LHCN-M2 (cell line): ENCODE measurements around the gene SERF2. TPM values are rescaled to one million over a fixed set of nuclear protein-coding genes. Genes with fewer than 3 reads are reported as not detected.
"Not testable (repeated sequence)": the region's sequence is repeated elsewhere in the genome, so short reads cannot be mapped to it uniquely, and the experiment has no call there.

Experiments
- DNase-seq: peaks from one replicate; pipeline ENCODE4 v3.0.0-alpha.2; 2012; ENCODE audit warnings: low read depth
- total RNA-seq: library from RNA; depleted of rRNA; stranded (reverse); fragments of >200 nt; gene quantifications from 2 replicates; pipeline ENCODE4 v1.2.3, GENCODE V29; 2014

The SERF2 gene
- total RNA-seq, 1 experiment from 2014 or later = 1,349 TPM

- DNase-seq = no peak
These were observed 1.5 kb downstream of the SERF2 start for GRCh38 chr15:43793647-43794046.

GRCh38 chr15:43794269-43795037 lies 2.3 kb downstream of the SERF2 start:
- DNase-seq = peak; percentile 92

DNA sequence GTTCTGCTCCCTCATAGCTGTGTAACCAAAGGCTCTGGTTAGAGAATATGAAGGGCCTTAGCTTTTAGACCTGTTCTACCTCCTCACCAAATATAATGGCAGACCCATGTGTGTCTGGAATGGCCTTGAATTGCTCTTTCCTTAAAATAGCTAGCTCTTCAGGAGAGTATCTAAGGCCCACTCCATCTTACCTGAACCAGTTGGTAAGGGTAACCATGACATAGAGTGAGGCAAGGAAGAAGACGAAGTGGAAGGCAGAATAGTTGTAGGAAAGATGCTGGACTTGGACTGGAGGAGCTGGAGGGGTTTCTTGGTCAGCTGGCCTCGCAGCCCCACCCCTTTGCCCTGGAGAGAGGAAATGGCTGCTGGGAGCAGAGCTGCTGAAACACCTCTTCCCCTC lies 3.1 kb downstream of the SERF2 start:
- DNase-seq = no peak

- no peak for DNase-seq
These were observed 3.9 kb downstream of the SERF2 start for GRCh38 chr15:43795997-43796396.

DNA sequence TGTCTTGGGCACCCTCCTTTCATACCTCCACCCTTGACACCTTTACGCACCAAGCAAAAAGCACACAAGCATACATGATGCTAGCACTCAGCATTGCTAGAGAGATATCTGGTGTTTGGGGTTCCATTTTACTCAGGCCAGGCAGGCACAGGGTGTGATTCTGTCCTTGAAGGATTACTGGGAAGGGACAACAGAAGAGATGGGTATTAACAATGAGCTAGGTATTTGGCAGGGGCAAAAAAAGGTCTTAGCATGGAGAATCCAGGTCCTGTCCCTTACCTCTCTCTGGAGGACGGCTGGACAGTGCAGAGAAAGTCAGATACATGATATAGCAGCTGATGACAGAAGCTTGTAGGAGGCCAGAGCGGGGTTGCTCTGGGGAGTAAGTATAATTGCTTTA lies 4.4 kb downstream of the SERF2 start:
- DNase-seq = no peak

GRCh38 chr15:43799209-43799944 lies 7.3 kb downstream of the SERF2 start:
- no peak for DNase-seq

DNA sequence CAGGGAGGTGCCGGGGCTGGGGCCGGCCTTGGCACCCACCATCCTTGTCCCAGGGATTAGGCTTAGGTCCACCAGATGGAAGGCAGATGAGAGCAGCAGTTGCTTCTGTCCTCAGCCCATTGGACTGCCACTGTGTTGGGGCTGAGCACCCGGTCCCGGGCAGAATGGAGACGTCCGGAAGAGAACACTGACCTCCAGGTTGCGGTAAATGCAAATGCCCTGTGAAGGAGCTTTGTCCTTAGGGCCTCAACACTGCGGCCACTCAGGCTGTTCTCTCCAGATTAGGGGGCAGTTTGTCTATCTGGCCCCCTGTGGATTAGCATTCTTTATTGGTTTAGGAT lies 7.8 kb downstream of the SERF2 start, which contains the start of gene SERINC4:
Gene SERINC4, minus strand, starts transcription at position 276 of the 341 bp plus-strand sequence. Its CDS starts 234 bp downstream, at position 42.
- DNase-seq = no peak

DNA sequence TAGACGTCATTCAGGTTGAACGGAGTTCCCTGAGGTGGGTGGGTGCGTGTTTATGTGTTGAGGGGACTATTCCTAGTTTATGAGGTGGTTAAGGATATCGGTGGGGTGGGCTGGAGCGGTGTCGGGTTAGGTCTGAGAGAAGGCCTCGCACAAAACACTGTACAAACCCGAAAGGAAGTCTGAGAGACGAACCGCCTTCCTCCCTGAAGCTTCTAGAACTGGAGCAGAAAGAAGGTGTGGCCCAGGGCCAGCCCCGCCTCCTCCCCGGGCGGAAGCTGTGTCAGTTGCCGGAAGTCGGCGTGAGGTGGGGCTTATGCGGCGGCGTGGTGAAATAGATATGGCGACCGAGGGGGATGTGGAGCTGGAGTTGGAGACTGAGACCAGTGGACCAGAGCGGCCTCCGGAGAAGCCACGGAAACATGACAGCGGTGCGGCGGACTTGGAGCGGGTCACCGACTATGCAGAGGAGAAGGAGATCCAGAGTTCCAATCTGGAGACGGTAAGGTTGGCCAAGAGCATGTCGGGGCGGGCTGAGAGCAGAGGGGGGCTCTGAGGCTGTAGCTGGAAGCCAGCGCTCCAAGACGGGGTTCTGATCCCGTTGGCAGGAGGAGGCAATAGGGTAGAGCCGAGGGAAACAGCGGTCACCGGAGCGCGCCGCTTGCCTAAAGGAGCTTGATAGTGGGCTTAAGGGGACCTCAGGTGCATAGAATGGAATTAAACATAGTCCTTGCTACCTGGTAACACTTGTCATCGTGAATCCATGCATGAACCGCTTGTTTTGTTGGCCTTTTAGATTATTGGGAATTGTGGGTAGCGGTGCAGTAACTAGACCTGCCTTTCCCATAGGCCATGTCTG lies 8.4 kb downstream of the SERF2 start, which contains the start of gene HYPK:
Gene HYPK, plus strand, starts transcription at position 314 of the 856 bp plus-strand sequence. Its CDS starts 24 bp downstream, at position 338.
- peak; percentile 82 for DNase-seq

GRCh38 chr15:43802676-43803075 lies 10.6 kb downstream of the SERF2 start:
- not testable (repeated sequence) for DNase-seq

GRCh38 chr15:43808435-43808950 lies 16.4 kb downstream of the SERF2 start:
- no peak for DNase-seq

GRCh38 chr15:43808960-43809678 lies 17.0 kb downstream of the SERF2 start:
- no peak for DNase-seq

- not testable (repeated sequence) for DNase-seq
These were observed 22.9 kb downstream of the SERF2 start for GRCh38 chr15:43815064-43815463.

DNA sequence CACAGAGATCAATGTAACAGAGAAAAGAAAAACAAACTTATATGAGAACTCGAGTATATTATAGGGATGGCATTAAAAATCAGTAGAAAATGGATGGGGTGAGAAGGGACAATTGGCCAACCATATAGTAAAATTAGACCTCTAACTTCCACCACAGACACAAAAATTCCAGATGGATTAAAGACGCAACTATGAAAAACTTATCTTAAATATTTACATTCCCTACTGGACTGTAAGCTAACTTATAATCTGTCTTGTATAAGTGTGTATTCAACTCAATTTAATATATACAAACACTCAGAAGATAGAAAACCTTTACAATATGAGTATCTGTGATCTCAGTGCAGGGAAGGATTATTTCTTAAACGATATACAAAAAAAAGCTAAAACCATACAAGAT lies 29.4 kb downstream of the SERF2 start:
- no peak for DNase-seq

- peak; percentile 96 for DNase-seq
These were observed 32.5 kb downstream of the SERF2 start, which contains the start of gene MFAP1 for GRCh38 chr15:43824302-43825246. Gene MFAP1 (minus strand): TSS chr15:43824690. CDS start chr15:43824569, 121 bp downstream.

DNA sequence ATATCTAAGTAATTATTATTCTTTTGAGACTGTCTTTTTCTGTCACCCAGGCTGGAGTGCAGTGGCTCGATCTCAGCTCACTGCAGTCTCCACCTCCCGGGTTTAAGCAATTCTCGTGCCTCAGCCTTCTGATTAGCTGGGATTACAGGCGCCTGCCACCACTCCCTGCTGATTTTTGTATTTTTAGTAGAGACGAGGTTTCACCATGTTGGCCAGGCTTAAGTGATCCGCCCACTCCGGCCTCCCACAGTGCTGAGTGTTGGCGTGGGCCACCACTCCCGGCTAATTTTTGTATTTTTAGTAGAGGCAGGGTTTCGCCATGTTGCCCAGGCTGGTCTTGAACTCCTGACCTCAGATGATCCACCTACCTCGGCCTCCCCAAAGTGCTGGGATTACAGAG lies 33.2 kb downstream of the SERF2 start:
- not testable (repeated sequence) for DNase-seq

DNA sequence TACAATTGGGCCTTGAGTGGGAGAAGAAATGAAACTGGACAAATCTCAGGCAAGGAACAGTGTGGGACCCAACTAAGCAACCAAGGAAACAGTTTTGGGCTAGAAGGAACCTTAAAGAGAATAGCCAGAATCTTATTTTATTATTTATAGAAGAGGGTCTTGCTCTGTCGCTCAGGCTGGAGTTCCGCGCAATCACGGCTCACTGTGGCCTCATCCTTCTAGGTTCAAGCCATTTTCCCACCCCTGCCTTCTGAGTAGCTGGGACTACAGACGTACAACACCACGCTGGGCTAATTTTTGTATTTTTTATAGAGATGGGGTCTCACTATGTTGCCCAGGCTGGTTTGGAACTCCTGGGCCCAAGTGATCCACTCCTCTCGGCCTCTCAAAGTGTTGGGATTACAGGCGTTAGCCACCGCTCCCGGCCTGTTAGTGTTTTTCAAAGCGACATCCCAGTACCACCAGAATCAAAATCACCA lies 33.9 kb downstream of the SERF2 start:
- DNase-seq = no peak

DNA sequence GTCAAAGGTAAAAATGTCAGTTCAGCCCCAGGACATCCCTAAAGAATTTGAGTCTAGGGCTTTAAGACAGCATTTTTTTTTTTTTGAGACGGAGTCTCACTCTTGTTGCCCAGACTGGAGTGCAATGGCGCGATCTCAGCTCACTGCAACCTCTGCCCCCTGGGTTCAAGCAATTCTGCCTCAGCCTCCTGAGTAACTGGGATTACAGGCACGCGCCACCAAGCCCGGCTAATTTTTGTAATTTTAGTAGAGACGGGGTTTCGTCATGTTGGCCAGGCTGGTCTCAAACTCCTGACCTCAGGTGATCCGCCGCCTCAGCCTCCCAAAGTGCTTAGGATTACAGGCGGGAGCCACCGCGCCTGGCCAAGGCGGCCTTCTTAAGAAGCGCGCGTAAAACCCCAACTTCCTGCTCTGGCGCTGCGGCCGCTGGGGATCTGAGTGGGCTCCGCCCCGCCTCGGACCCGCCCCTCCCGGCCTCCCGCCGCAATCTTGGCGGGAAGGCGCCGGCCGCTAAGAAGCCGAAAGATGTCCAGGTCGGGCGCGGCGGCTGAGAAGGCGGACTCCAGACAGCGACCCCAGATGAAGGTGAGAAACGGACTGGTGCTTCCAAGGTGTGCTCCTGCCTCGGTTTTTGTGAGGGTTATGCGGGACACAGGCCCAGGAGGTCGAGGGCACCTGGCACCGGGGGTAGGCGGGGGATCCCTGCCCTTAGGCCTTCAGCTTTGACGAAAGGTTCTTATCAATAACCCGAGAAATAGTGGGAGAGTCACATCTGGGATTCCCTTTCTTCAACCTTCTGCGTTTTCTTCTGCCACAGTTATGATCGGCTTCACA lies 34.6 kb downstream of the SERF2 start, which contains the start of gene WDR76:
Gene WDR76, plus strand, starts transcription at position 495 of the 834 bp plus-strand sequence. Its CDS starts 31 bp downstream, at position 526.
- DNase-seq = peak; percentile 81

DNA sequence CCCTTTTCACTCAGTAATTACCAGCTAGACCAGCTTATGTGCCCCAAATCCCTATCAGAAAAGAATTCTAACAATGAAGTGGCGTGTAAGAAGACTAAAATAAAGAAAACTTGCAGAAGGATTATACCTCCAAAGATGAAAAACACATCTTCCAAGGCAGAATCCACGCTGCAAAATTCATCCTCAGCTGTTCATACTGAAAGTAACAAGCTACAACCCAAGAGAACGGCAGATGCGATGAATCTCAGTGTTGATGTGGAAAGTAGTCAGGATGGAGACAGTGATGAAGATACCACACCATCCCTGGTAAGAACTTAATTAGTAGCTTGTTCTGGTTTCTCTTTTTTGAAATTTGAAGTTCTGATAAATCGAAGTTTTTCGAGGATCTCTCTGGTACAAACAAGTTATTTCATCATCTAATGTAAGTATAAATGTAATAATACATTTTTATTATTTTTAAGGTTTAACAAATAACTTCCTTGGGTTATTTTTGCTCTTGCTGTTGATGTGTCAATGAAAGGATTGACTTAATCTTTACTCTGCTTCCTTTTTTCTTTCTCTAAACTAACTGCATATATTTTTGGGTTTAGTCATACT lies 36.0 kb downstream of the SERF2 start:
- DNase-seq = peak; percentile 37
